K562 (cell line): ENCODE measurements around the gene ACAD8. TPM values are rescaled to one million over a fixed set of nuclear protein-coding genes. Genes with fewer than 3 reads are reported as not detected.

Source experiments
- ATAC-seq: fragments of 200-7000 bp; cut with Tn5 transposase; 3 replicates; pipeline ENCODE4 v1.9.1; 2020; ENCODE audit warnings: moderate library complexity
- BruUV-seq: library from RNA; stranded (reverse); fragments of 400-500 nt; replicated peaks from 2 replicates; lab custom pipeline; 2021; lab: Mats Ljungman, UMichigan
- CTCF ChIA-PET: fragments of 300-600 bp; formaldehyde crosslinking; extraction: SDS; loops from one replicate; lab custom pipeline; 2021; ENCODE audit warnings: low intra/inter-chr PET ratio; lab: Yijun Ruan, JAX
- POLR2A ChIA-PET: fragments of 300-600, 350-650 bp; sonication (Branson Sonifier 250); formaldehyde crosslinking; extraction: SDS; loops from one replicate; lab custom pipeline; 2021; ENCODE audit warnings: antibody characterized with exemption, inconsistent platforms; lab: Yijun Ruan, JAX
- DNase-seq, 4 experiments: peaks; one replicate each; pipeline versions ENCODE4 v3.0.0 to v3.0.0-alpha.2; 2011 to 2018; ENCODE audit warnings: low spot score in 3 of 4, mixed read lengths in 3 of 4; ENCODE audit errors: extremely low read depth in 1 of 4
- FAIRE-seq: peaks from 2 replicates; lab custom pipeline; 2011; peaks lifted over from hg19 to GRCh38; lab: Jason Lieb, UNC
- H2AFZ ChIP-seq: 2 replicates; pipeline ENCODE4 v1.6.0; 2011; ENCODE audit warnings: low read depth, low read length, control low read depth, inconsistent platforms
- H3K27ac ChIP-seq: fragments of 200-600 bp; 3 replicates; pipeline ENCODE4 v1.8.0; 2011; ENCODE audit warnings: low read depth, mild to moderate bottlenecking, control low read depth, inconsistent platforms, low read length, moderate library complexity, mixed read lengths; ENCODE audit errors: extremely low read depth
- H3K27me3 ChIP-seq, 2 experiments: fragments of 300-600 bp in 1 of 2; 2 replicates in 1 of 2; 3 replicates in 1 of 2; pipeline versions ENCODE4 v1.6.0 to v1.8.0; 2011; ENCODE audit warnings: inconsistent platforms in 2 of 2, low read length in 2 of 2, mild to moderate bottlenecking in 1 of 2, mixed read lengths in 1 of 2, moderate library complexity in 1 of 2; ENCODE audit not compliant: control insufficient read depth in 2 of 2, insufficient read depth in 2 of 2
- H3K36me3 ChIP-seq: fragments of 300-600 bp; 3 replicates; pipeline ENCODE4 v1.8.0; 2011; ENCODE audit warnings: mild to moderate bottlenecking, low read length, inconsistent platforms; ENCODE audit not compliant: control insufficient read depth, insufficient read depth
- H3K4me1 ChIP-seq, 2 experiments: fragments of 200-600 bp in 1 of 2; replicated peaks in 1 of 2; 2 replicates in 1 of 2; 3 replicates in 1 of 2; pipeline versions ENCODE4 v1.5.1 to v1.8.0; 2011; ENCODE audit warnings: inconsistent platforms in 2 of 2, low read length in 2 of 2, mild to moderate bottlenecking in 1 of 2, mixed read lengths in 1 of 2, moderate library complexity in 1 of 2; ENCODE audit not compliant: control insufficient read depth in 2 of 2, insufficient read depth in 2 of 2
- H3K4me2 ChIP-seq: 2 replicates; pipeline ENCODE4 v1.6.1; 2011; ENCODE audit warnings: low read length, control low read depth, inconsistent platforms, mixed read lengths; ENCODE audit not compliant: insufficient read depth
- H3K4me3 ChIP-seq: fragments of 200-600 bp; sonication (generic), shearing (Covaris generic); 2 replicates; pipeline ENCODE4 v1.5.1; 2016; ENCODE audit warnings: control low read depth, inconsistent platforms
- H3K79me2 ChIP-seq: fragments of 200-600 bp; 3 replicates; pipeline ENCODE4 v1.8.0; 2011; ENCODE audit warnings: low read length, inconsistent platforms; ENCODE audit not compliant: control insufficient read depth, insufficient read depth
- H3K9ac ChIP-seq, 2 experiments: 2 replicates each; pipeline versions ENCODE4 v1.6.0 to v1.6.1; 2011; ENCODE audit warnings: low read depth in 2 of 2, low read length in 2 of 2, control low read depth in 1 of 2, inconsistent platforms in 1 of 2, mild to moderate bottlenecking in 1 of 2, mixed read lengths in 1 of 2; ENCODE audit not compliant: insufficient read depth in 1 of 2
- H3K9me1 ChIP-seq: one replicate; pipeline ENCODE4 v1.6.0; 2011; ENCODE audit warnings: inconsistent platforms, mild to moderate bottlenecking, low read length, moderate library complexity; ENCODE audit not compliant: control insufficient read depth, insufficient read depth
- H3K9me3 ChIP-seq: replicated peaks from 2 replicates; pipeline ENCODE4 v1.5.1; 2011; ENCODE audit warnings: low read depth, low read length, inconsistent platforms; ENCODE audit not compliant: control insufficient read depth, insufficient read depth
- H4K20me1 ChIP-seq: replicated peaks from 2 replicates; pipeline ENCODE4 v1.6.1; 2011; ENCODE audit warnings: low read length, inconsistent platforms, mixed read lengths; ENCODE audit not compliant: control insufficient read depth, insufficient read depth
- ETV5 ChIP-seq: sonication (generic); formaldehyde crosslinking; IDR thresholded peaks from 2 replicates; pipeline ENCODE4 v1.4.0; 2020; ENCODE audit warnings: low read depth, mild to moderate bottlenecking, missing genetic modification reagents
- MED1 ChIP-seq: sonication (generic); formaldehyde crosslinking; IDR thresholded peaks from 2 replicates; pipeline ENCODE4 v1.8.1; 2023; ENCODE audit warnings: missing genetic modification reagents, borderline replicate concordance
- MTA3 ChIP-seq: fragments of 450-650 bp; formaldehyde crosslinking; IDR thresholded peaks from 2 replicates; pipeline ENCODE4 v1.6.1; 2017; ENCODE audit warnings: mild to moderate bottlenecking, borderline replicate concordance
- NCOA1 ChIP-seq: fragments of 450-650 bp; IDR thresholded peaks from 2 replicates; pipeline ENCODE4 v1.6.1; 2016; ENCODE audit warnings: low read depth
- RBM22 ChIP-seq: fragments of 200-400 bp; formaldehyde crosslinking; IDR thresholded peaks from 2 replicates; pipeline ENCODE4 v1.6.1; 2018; ENCODE audit warnings: low read length, low read depth; ENCODE audit not compliant: poor library complexity, severe bottlenecking
- SUPT5H ChIP-seq: fragments of 450-650 bp; IDR thresholded peaks from 2 replicates; pipeline ENCODE4 v1.6.1; 2016
- TBL1XR1 ChIP-seq, 2 experiments: IDR thresholded peaks; 2 replicates each; pipeline ENCODE4 v1.6.1; 2012; ENCODE audit warnings: improper control_type of control experiment in 2 of 2, low read length in 2 of 2, mild to moderate bottlenecking in 1 of 2
- U2AF2 ChIP-seq: fragments of 200-400 bp; formaldehyde crosslinking; optimal IDR thresholded peaks from 2 replicates; pipeline ENCODE3; 2017; ENCODE audit warnings: low read depth, mild to moderate bottlenecking, low read length
- ZEB2 ChIP-seq: fragments of 450-650 bp; IDR thresholded peaks from 2 replicates; pipeline ENCODE4 v1.6.1; 2016
- ZNF212 ChIP-seq: fragments of 450-650 bp; formaldehyde crosslinking; IDR thresholded peaks from 2 replicates; pipeline ENCODE4 v1.4.0; 2020; ENCODE audit warnings: mild to moderate bottlenecking
- ZZZ3 ChIP-seq: fragments of 450-650 bp; IDR thresholded peaks from 2 replicates; pipeline ENCODE4 v1.6.1; 2016; ENCODE audit warnings: antibody characterized with exemption, mild to moderate bottlenecking, moderate library complexity
- WGBS: fragments of 100-300 bp; shearing (Covaris generic); methylation state at CpG from one replicate; pipeline ENCODE4 v1.1.6; 2016; ENCODE audit warnings: low coverage, mixed read lengths; ENCODE audit not compliant: insufficient coverage; ENCODE audit errors: missing lambda C conversion rate; 5-methylcytosine and 5-hydroxymethylcytosine counted together
- in situ Hi-C: fragments of 300-500 bp; cut with MboI; formaldehyde crosslinking; loops from 4 replicates; pipeline ENCODE4 v1.15.0; 2018; ENCODE audit warnings: inconsistent platforms, mixed read lengths
- intact Hi-C: fragments of 100-400 bp; cut with micrococcal nuclease; formaldehyde crosslinking; loops from 2 replicates; pipeline ENCODE4 v1.14.2; 2022
- polyA plus RNA-seq, 8 experiments: library from polyadenylated mRNA; depleted of rRNA in 4 of 8; stranded (reverse) in 5 of 8; unstranded in 3 of 8; fragments of >200 nt; fragmentation: Nextera tagmentation in 2 of 8; fragmentation: Illumina TruSeq in 1 of 8; extraction: Ambion mirVana in 2 of 8; extraction: Trizol in 1 of 8; gene quantifications; 2 replicates each; pipeline versions ENCODE4 v1.2.1 to v1.2.3, GENCODE V29; 2011 to 2014; ENCODE audit warnings: inconsistent platforms in 1 of 8, missing spikeins in 1 of 8
- total RNA-seq, 7 experiments: library from RNA; depleted of rRNA in 6 of 7; stranded (reverse); fragments of >200 nt in 6 of 7; fragmentation: Illumina TruSeq in 2 of 7; extraction: Trizol in 2 of 7; gene quantifications; 2 replicates each; pipeline versions ENCODE4 v1.2.1 to v1.2.3, GENCODE V29; 2011 to 2021; ENCODE audit warnings: low replicate concordance in 1 of 7
- TF ChIP-seq, protein P1 (sequence below): fragments of 250-450 bp; sonication (Bioruptor Pico); IDR thresholded peaks from 2 replicates; pipeline ENCODE4 v1.8.0; 2021; ENCODE audit warnings: borderline replicate concordance, mild to moderate bottlenecking, moderate library complexity; ENCODE audit not compliant: poor library complexity, severe bottlenecking
- TF ChIP-seq, protein P2 (sequence below): fragments of 250-450 bp; sonication (Bioruptor Pico); IDR thresholded peaks from 2 replicates; pipeline ENCODE4 v1.4.0; 2020

Gene ACAD8
- total and polyA plus RNA-seq, 9 of the 15 experiments (the other 6 are each of a cell fraction or from before 2014, with no cell fraction given), result 6.5 to 34.1 (median 20.1) TPM

DNA sequence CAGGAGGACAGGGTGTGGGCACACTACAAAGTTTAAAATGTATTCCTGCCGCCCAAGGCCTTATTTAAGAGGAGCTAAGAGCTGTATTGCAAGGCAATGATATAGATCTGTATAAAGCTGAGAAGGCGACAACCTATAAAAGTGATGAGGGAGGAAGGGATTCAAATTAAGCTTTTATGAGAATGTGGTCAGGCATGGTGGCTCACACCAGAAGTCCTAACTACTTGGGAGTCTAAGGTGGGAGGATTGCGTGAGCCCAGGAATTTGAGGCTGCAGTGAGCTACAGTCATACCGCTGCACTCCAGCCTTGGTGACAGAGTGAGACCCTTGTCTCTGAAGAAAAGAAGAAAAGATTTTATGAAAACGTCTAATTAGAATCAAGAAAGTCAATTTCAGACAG, 13.1 kb downstream of the ACAD8 start (continued):
- TF ChIP-seq MED1 (CRISPR knock-in tag), result no peak
- no peak for TF ChIP-seq SUPT5H

GRCh38 chr11:134266841-134267251, 13.5 kb downstream of the ACAD8 start:
- Histone ChIP-seq H3K4me2 (no peak overlapping the region), H3K9ac (no peak overlapping the region), H2AFZ (no peak overlapping the region), H3K36me3 (peaks cover 18% of the 10 kb centered on the region; the same call in 1 of the 3 replicates), H3K9me3 (no peaks in the 10 kb centered on the region), H3K27me3 (peaks cover 4 to 24% of the 10 kb centered on the region in 2 experiments; a peak in 4 of 5 replicates), H3K27ac (no peak overlapping the region), H3K4me1 (no peaks in the 10 kb centered on the region; a peak in 1 of 5 replicates), H4K20me1 (no peaks in the 10 kb centered on the region), H3K79me2 (no peaks in the 10 kb centered on the region), H3K9me1 (no peaks in the 10 kb centered on the region), H3K4me3 (no peak overlapping the region)
- FAIRE-seq, result no peak
- 30% methylated on average over 3 of the region's 3 CpGs for WGBS
- ATAC-seq, result no peak
- intact Hi-C loops, result no loop called here
- DNase-seq, result no peak
- no TSS peak for BruUV-seq
- in situ Hi-C loops, result no loop called here
- ChIA-PET POLR2A (no interaction called here), CTCF (no interaction called here)
- no peak for TF ChIP-seq RBM22
- no peak for TF ChIP-seq ZZZ3
- TF ChIP-seq TBL1XR1 (IDR thresholded peaks at IDR 0.05; ENCODE audit: low read length in 2 of 2), result no peak
- TF ChIP-seq, protein P1, sequence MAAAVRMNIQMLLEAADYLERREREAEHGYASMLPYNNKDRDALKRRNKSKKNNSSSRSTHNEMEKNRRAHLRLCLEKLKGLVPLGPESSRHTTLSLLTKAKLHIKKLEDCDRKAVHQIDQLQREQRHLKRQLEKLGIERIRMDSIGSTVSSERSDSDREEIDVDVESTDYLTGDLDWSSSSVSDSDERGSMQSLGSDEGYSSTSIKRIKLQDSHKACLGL (CRISPR knock-in tag), result no peak
- TF ChIP-seq, protein P2, sequence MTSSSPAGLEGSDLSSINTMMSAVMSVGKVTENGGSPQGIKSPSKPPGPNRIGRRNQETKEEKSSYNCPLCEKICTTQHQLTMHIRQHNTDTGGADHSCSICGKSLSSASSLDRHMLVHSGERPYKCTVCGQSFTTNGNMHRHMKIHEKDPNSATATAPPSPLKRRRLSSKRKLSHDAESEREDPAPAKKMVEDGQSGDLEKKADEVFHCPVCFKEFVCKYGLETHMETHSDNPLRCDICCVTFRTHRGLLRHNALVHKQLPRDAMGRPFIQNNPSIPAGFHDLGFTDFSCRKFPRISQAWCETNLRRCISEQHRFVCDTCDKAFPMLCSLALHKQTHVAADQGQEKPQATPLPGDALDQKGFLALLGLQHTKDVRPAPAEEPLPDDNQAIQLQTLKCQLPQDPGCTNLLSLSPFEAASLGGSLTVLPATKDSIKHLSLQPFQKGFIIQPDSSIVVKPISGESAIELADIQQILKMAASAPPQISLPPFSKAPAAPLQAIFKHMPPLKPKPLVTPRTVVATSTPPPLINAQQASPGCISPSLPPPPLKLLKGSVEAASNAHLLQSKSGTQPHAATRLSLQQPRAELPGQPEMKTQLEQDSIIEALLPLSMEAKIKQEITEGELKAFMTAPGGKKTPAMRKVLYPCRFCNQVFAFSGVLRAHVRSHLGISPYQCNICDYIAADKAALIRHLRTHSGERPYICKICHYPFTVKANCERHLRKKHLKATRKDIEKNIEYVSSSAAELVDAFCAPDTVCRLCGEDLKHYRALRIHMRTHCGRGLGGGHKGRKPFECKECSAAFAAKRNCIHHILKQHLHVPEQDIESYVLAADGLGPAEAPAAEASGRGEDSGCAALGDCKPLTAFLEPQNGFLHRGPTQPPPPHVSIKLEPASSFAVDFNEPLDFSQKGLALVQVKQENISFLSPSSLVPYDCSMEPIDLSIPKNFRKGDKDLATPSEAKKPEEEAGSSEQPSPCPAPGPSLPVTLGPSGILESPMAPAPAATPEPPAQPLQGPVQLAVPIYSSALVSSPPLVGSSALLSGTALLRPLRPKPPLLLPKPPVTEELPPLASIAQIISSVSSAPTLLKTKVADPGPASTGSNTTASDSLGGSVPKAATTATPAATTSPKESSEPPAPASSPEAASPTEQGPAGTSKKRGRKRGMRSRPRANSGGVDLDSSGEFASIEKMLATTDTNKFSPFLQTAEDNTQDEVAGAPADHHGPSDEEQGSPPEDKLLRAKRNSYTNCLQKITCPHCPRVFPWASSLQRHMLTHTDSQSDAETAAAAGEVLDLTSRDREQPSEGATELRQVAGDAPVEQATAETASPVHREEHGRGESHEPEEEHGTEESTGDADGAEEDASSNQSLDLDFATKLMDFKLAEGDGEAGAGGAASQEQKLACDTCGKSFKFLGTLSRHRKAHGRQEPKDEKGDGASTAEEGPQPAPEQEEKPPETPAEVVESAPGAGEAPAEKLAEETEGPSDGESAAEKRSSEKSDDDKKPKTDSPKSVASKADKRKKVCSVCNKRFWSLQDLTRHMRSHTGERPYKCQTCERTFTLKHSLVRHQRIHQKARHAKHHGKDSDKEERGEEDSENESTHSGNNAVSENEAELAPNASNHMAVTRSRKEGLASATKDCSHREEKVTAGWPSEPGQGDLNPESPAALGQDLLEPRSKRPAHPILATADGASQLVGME, result no peak
- TF ChIP-seq MTA3, result no peak
- TF ChIP-seq NCOA1, result no peak
- TF ChIP-seq ZNF212 (CRISPR knock-in tag), result no peak
- no peak for TF ChIP-seq U2AF2
- no peak for TF ChIP-seq ZEB2
- TF ChIP-seq ETV5 (CRISPR knock-in tag), result no peak
